Lower leg skin (tissue), 3 donors: ENCODE results near the gene TOP1.
"Not testable (repeated sequence)": the region's sequence is repeated elsewhere in the genome, so short reads cannot be mapped to it uniquely, and the experiment has no call there.

Experiments used
- CTCF ChIP-seq, 3 donors: fragments of 450-650 bp; IDR thresholded peaks; one replicate each; pipeline ENCODE4 v1.5.1; 2016; ENCODE audit warnings: antibody characterized with exemption in 3 of 3, mild to moderate bottlenecking in 3 of 3, moderate library complexity in 2 of 3
- POLR2A ChIP-seq, 2 donors: fragments of 450-650 bp; IDR thresholded peaks; one replicate each; pipeline ENCODE4 v1.6.1; 2016 to 2017; ENCODE audit warnings: antibody characterized with exemption in 2 of 2, mild to moderate bottlenecking in 1 of 2, moderate library complexity in 1 of 2

GRCh38 chr20:41128317-41128716 is 99.7 kb downstream of the TOP1 start:
- TF ChIP-seq CTCF, POLR2A (IDR thresholded peaks at IDR 0.05): not testable (repeated sequence)
